Measurements from ENCODE around the gene IL12RB2.

The IL12RB2 gene

DNA sequence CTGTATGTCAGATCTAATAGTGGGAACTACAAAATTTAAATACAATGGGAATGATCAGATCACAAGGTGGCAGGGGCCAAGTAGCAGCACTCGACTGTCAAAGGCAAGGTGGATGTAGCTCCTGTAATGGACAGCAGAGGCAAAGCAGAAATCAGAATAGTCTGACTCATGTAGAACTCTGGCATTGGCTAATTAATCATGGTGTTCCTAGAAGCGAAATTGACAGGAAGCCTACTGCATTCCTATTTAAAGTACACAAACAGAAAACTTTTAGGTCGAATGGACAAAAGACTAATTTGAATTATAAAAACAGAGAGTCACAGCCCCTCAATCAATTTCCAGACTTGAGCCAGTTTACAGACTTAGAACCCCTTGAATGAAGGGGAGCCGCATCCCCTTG lies 17.4 kb upstream of the IL12RB2 start:
- ChIA-PET POLR2A (no interaction called here), CTCF (no interaction called here)
- TF ChIP-seq, protein P1, sequence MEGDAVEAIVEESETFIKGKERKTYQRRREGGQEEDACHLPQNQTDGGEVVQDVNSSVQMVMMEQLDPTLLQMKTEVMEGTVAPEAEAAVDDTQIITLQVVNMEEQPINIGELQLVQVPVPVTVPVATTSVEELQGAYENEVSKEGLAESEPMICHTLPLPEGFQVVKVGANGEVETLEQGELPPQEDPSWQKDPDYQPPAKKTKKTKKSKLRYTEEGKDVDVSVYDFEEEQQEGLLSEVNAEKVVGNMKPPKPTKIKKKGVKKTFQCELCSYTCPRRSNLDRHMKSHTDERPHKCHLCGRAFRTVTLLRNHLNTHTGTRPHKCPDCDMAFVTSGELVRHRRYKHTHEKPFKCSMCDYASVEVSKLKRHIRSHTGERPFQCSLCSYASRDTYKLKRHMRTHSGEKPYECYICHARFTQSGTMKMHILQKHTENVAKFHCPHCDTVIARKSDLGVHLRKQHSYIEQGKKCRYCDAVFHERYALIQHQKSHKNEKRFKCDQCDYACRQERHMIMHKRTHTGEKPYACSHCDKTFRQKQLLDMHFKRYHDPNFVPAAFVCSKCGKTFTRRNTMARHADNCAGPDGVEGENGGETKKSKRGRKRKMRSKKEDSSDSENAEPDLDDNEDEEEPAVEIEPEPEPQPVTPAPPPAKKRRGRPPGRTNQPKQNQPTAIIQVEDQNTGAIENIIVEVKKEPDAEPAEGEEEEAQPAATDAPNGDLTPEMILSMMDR (IDR thresholded peaks at IDR 0.05; ENCODE audit: insufficient read depth, low read length, missing control alignments) = no peak
- DNase-seq (ENCODE audit: low read depth, low spot score) = no peak
- H3K4me3 ChIP-seq (ENCODE audit: low read depth, low read length) = no peak overlapping the region

DNA sequence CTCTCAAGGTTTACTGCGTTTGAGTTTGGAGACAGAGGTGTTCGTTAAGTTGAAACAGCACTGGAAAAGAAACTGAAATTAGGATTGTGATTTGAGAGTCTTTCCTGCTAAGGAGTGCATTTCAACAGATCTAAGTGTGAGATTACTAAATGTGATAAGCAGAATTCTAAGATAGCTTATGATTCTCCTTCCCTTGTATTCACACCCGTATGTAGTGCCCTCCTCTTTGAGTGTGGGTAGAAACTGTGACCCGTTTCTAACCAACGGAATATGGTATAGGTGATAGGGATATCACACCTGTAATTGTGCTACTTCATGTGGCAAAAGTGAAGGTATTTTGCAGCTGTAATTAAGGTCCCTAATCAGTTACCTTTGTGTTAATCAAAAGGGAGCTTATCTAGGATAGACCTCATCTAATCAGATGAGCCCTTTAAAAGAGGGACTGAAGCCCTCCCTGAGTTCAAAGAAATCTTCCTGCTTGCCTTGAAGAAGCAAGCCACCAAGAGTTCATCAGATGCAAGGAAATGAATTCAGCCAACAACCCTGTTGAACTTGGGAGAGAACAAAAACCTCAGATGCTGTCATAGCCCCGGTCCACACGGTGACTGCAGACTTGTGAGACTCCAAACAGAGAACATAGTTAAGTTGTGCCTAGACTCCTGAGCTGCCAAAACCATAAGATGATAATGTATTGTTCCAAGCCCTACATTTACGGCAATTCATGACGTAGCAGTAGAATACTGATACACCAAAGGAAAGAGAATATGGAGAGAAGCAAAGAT lies 12.6 kb upstream of the IL12RB2 start:
- no peak overlapping the region for H3K4me3 ChIP-seq (ENCODE audit: low read depth, low read length)
- POLR2A ChIA-PET = interaction anchor here (0.7 kb wide), 1 partner anchor 18 kb away, joined by 3 read pairs; no protein-coding TSS in a partner anchor
- CTCF ChIA-PET = no interaction called here
- DNase-seq (ENCODE audit: low read depth, low spot score) = no peak
- TF ChIP-seq, protein P1 (IDR thresholded peaks at IDR 0.05; ENCODE audit: insufficient read depth, low read length, missing control alignments) = no peak

DNA sequence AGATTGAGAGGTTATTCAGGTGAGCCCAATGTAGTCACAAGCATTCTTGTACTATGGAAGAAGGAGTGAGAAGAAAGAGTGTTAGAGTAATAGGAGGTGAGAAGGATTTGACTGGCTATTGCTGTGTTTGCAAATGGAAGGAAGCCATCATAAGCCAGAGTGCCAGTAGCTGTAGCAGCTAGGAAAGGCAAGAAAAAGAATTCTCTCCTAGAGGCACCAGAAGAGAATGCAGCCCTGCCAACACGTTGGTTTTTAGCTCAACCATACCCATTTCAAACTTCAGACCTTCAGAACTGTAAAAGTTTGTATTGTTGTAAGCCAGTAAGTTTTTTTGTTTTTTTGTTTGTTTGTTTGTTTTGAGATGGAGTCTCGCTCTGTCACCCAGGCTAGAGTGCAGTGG lies 8.9 kb upstream of the IL12RB2 start:
- CTCF ChIA-PET = no interaction called here
- TF ChIP-seq, protein P1 (IDR thresholded peaks at IDR 0.05; ENCODE audit: insufficient read depth, low read length, missing control alignments) = no peak
- POLR2A ChIA-PET = no interaction called here
- DNase-seq (ENCODE audit: low read depth, low spot score) = no peak
- no peak overlapping the region for H3K4me3 ChIP-seq (ENCODE audit: low read depth, low read length)

DNA sequence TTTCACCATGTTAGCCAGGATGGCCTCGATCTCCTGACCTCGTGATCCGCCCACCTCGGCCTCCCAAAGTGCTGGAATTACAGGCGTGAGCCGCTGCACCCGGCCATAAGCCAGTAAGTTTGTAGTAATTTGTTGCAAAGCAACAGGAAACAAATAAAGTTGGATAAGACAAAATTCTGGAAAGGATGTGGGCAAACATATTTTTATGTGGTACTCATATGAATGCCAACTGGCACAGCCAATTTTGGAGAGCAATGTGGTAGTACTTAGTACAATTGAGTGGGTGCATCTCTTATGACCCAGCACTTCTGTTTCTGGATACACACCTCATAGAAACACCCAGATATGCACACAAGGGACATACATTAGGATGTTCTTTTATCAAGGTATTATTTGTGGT lies 8.4 kb upstream of the IL12RB2 start:
- POLR2A ChIA-PET = no interaction called here
- CTCF ChIA-PET = no interaction called here
- TF ChIP-seq, protein P1 (IDR thresholded peaks at IDR 0.05; ENCODE audit: insufficient read depth, low read length, missing control alignments) = no peak
- DNase-seq (ENCODE audit: low read depth, low spot score) = no peak
- H3K4me3 ChIP-seq (ENCODE audit: low read depth, low read length) = no peak overlapping the region

DNA sequence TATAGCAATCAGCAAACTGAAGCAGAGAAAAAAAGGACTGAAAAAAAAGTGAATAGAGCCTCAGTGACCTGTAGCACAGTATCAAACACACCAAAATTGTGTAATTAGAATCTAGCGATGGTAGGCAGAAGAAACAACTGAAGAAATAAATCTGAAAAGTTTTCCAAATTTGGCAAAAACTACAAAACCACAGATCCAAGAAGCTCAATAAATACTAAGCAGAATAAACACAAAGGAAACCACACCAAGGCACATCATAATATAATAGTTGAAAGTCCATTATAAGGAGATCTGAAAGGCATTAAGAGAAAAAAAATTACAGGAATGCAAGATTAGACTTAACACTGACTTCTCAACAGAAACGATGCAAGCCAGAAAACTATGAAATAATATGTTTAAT lies 7.1 kb upstream of the IL12RB2 start:
- TF ChIP-seq, protein P1 (IDR thresholded peaks at IDR 0.05; ENCODE audit: insufficient read depth, low read length, missing control alignments) = no peak
- POLR2A ChIA-PET = no interaction called here
- DNase-seq (ENCODE audit: low read depth, low spot score) = no peak
- CTCF ChIA-PET = no interaction called here
- no peak overlapping the region for H3K4me3 ChIP-seq (ENCODE audit: low read depth, low read length)

DNA sequence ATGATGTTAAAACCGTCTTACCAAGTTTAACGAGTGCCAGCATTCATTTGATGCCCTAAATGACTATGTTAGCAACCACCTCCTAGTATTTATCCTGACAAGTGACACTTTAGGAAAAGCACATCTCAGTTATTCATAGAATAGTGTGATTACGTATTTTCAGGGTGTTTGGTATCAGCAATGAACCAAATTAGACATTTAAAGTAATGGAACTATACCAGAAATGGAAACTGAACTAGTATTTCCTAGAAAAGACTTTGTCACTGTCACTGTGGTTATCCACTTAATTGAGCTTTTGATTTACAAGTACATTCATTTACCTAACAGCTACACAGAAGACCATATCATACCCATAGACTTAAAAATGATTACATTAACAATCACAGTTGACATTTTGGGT lies 3.6 kb upstream of the IL12RB2 start:
- H3K4me3 ChIP-seq (ENCODE audit: low read depth, low read length) = no peak overlapping the region
- no peak for DNase-seq (ENCODE audit: low read depth, low spot score)
- POLR2A ChIA-PET = no interaction called here
- CTCF ChIA-PET = no interaction called here
- TF ChIP-seq, protein P1 (IDR thresholded peaks at IDR 0.05; ENCODE audit: insufficient read depth, low read length, missing control alignments) = no peak

Measured in AG04449 (cell line).